ENCODE measurements around the gene NHSL1. TPM values are rescaled to one million over a fixed set of nuclear protein-coding genes. Genes with fewer than 3 reads are reported as not detected.

The NHSL1 gene
- total RNA-seq, 1 donor from 2014 or later = 23.1 TPM

DNA sequence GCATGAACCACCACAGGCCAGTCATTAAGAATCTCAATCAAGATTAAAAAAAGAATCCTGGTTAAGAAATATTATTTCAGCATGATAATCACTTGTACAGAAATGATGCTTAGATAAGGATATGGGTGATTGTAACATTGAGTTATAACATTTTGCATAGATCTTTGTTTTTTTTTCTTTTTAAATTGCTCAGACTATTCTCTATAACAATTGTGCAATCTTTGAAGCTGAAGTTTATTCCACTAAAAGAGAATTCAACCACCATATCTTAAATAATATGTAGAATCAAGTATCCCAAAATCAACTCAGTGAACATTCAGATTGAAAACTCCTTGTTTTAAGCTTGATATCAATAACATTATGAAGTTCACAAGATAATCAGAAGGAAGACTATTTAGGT lies 122.3 kb downstream of the NHSL1 start:
- intact Hi-C loops (cut with DNase I) = no loop called here
- Histone ChIP-seq H3K9me3 (no peaks in the 10 kb centered on the region), H3K27me3 (no peaks in the 10 kb centered on the region), H3K4me1 (no peaks in the 10 kb centered on the region), H3K27ac (no peak overlapping the region), H3K36me3 (no peaks in the 10 kb centered on the region), H3K4me3 (no peak overlapping the region)
- TF ChIP-seq POLR2A (IDR thresholded peaks at IDR 0.05) (no peak), POLR2AphosphoS5 (IDR thresholded peaks at IDR 0.05; ENCODE audit: insufficient read depth in 1 of 2, low read depth in 1 of 2) (no peak), CTCF (IDR thresholded peaks at IDR 0.05) (no peak)
- no peak for DNase-seq (ENCODE audit: extremely low spot score in 2 of 2)

- Histone ChIP-seq H3K27me3 (no peaks in the 10 kb centered on the region), H3K27ac (no peak overlapping the region), H3K36me3 (no peaks in the 10 kb centered on the region), H3K4me3 (no peak overlapping the region), H3K4me1 (no peaks in the 10 kb centered on the region), H3K9me3 (no peaks in the 10 kb centered on the region)
- intact Hi-C loops (cut with DNase I) = no loop called here
- TF ChIP-seq POLR2AphosphoS5 (IDR thresholded peaks at IDR 0.05; ENCODE audit: insufficient read depth in 1 of 2, low read depth in 1 of 2) = no peak
- no peak for DNase-seq (ENCODE audit: extremely low spot score in 2 of 2)
These were observed 124.5 kb downstream of the NHSL1 start for GRCh38 chr6:138374815-138375214.

GRCh38 chr6:138374230-138374629 lies 125.1 kb downstream of the NHSL1 start:
- intact Hi-C loops (cut with DNase I) = no loop called here
- H3K36me3 ChIP-seq = no peaks in the 10 kb centered on the region
- no peak overlapping the region for H3K27ac ChIP-seq
- H3K4me3 ChIP-seq = no peak overlapping the region
- H3K9me3 ChIP-seq = no peaks in the 10 kb centered on the region
- TF ChIP-seq POLR2AphosphoS5 (IDR thresholded peaks at IDR 0.05; ENCODE audit: insufficient read depth in 1 of 2, low read depth in 1 of 2) = no peak
- TF ChIP-seq POLR2A (IDR thresholded peaks at IDR 0.05) = no peak
- no peak for TF ChIP-seq CTCF (IDR thresholded peaks at IDR 0.05)
- no peak for DNase-seq (ENCODE audit: extremely low spot score in 2 of 2)
- H3K4me1 ChIP-seq = no peaks in the 10 kb centered on the region
- H3K27me3 ChIP-seq = no peaks in the 10 kb centered on the region

DNA sequence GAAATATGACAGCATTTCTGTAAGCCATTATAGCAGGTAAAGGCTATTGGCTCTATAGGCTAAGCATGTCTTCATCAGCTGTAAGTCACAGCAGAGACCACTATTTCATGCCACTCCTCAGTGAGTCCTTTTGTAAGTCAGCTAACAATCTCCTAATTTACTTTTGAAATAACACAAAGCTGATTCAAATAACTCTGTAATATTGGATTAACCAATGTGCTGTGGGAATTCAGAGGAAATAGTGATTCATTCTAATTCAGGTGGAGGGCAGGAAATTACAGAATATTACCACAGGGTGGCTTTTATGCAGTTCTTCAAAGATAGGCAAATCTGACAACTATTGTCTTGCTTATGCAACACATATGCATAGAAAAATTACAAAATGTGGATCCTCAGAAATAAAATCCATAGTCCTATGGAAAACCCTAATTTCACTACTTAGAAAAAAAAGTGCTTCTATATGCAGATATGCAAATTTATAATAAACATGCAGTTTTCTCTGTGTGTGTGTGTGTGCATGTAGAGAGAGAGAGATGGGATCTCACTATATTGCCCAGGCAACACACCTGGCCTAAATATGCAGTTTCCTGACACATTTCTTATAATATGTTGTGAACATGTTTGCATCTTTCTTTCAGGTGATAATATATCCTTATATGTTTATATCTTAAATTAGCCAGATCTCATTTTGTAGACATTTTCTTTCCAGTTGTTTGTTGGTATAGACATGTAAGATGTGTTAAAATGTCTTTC lies 126.4 kb downstream of the NHSL1 start:
- no peak for DNase-seq (ENCODE audit: extremely low spot score in 2 of 2)
- TF ChIP-seq POLR2AphosphoS5 (IDR thresholded peaks at IDR 0.05; ENCODE audit: insufficient read depth in 1 of 2, low read depth in 1 of 2) (no peak), POLR2A (IDR thresholded peaks at IDR 0.05) (no peak), CTCF (IDR thresholded peaks at IDR 0.05) (no peak)
- intact Hi-C loops (cut with DNase I) = no loop called here
- no peaks in the 10 kb centered on the region for H3K27me3 ChIP-seq
- no peaks in the 10 kb centered on the region for H3K9me3 ChIP-seq
- H3K27ac ChIP-seq = no peak overlapping the region
- no peaks in the 10 kb centered on the region for H3K4me1 ChIP-seq
- H3K36me3 ChIP-seq = no peaks in the 10 kb centered on the region
- no peak overlapping the region for H3K4me3 ChIP-seq

Small RNA genes lying within 50 kb of the gene (microRNA-seq; reads per million reads assigned to microRNA genes)
- gene MIR3145 (ENCODE audit: borderline number of aligned reads, borderline replicate concordance) = not detected

Small RNA genes lying within 50 kb of the gene (small RNA-seq; reads per million reads assigned to genes)
- gene AL031003.1 = not detected
- not detected for gene AL391669.1
- gene MIR3145 = not detected

Other genes starting within 250 kb of the NHSL1 start
- not detected for gene SMIM28, start 121.6 kb downstream of the NHSL1 start, total RNA-seq
- gene HEBP2, start 95.3 kb downstream of the NHSL1 start, total RNA-seq = 62.4 TPM